DMS 273 treated with DMSO at 0.1 percent for 48 hours (cell line): Measurements from ENCODE around the gene SLC27A4.
A peak's percentile ranks its signal among the peaks of the same experiment; 100 is the strongest.

ENCODE experiments used
- DNase-seq: peaks from one replicate; lab custom pipeline; 2025; lab: John Stamatoyannopoulos, UW

Gene SLC27A4

GRCh38 chr9:128339761-128340690 is at the start of gene SLC27A4:
TSS of gene SLC27A4 (plus strand) at chr9:128340527. CDS start at chr9:128343133, 2,606 bp downstream.
- DNase-seq = peak; percentile 70

- DNase-seq = no peak
Observed at GRCh38 chr9:128292009-128292408, 48.3 kb upstream of the SLC27A4 start.

- no peak for DNase-seq
Observed at GRCh38 chr9:128293091-128293490, 47.2 kb upstream of the SLC27A4 start.

- DNase-seq = no peak
Observed at GRCh38 chr9:128294142-128294541, 46.2 kb upstream of the SLC27A4 start.

- no peak for DNase-seq
Observed at GRCh38 chr9:128296340-128297220, 43.7 kb upstream of the SLC27A4 start.

GRCh38 chr9:128297221-128297773 is 43.0 kb upstream of the SLC27A4 start:
- DNase-seq = no peak

- DNase-seq = no peak
Observed at GRCh38 chr9:128298535-128299482, 41.5 kb upstream of the SLC27A4 start.

- no peak for DNase-seq
Observed at GRCh38 chr9:128304136-128304970, 36.0 kb upstream of the SLC27A4 start.

GRCh38 chr9:128304971-128305288 is 35.4 kb upstream of the SLC27A4 start:
- DNase-seq = no peak

GRCh38 chr9:128309551-128309950 is 30.8 kb upstream of the SLC27A4 start:
- no peak for DNase-seq

- DNase-seq = no peak
Observed at GRCh38 chr9:128310461-128310860, 29.9 kb upstream of the SLC27A4 start.

GRCh38 chr9:128314697-128315096 is 25.6 kb upstream of the SLC27A4 start:
- no peak for DNase-seq

GRCh38 chr9:128316421-128316820 is 23.9 kb upstream of the SLC27A4 start:
- no peak for DNase-seq

GRCh38 chr9:128317629-128318028 is 22.7 kb upstream of the SLC27A4 start:
- no peak for DNase-seq

GRCh38 chr9:128321343-128321742 is 19.0 kb upstream of the SLC27A4 start:
- DNase-seq = no peak

GRCh38 chr9:128321879-128322403 is 18.4 kb upstream of the SLC27A4 start:
- no peak for DNase-seq

- DNase-seq = peak; percentile 86
Observed at GRCh38 chr9:128322404-128323211, 17.7 kb upstream of the SLC27A4 start, which contains the start of the genes COQ4 and TRUB2. TSS of gene COQ4 (plus strand) at chr9:128322839. CDS start at chr9:128322859, 20 bp downstream. TSS of gene TRUB2 (minus strand) at chr9:128322447. CDS start at chr9:128322408, 39 bp downstream.

GRCh38 chr9:128323212-128323730 is 17.1 kb upstream of the SLC27A4 start:
- no peak for DNase-seq

- DNase-seq = no peak
Observed at GRCh38 chr9:128323791-128324190, 16.5 kb upstream of the SLC27A4 start.
